ENCODE measurements around the gene AIMP2.
A peak's percentile ranks its signal among the peaks of the same experiment; 100 is the strongest.

AIMP2 gene

DNA sequence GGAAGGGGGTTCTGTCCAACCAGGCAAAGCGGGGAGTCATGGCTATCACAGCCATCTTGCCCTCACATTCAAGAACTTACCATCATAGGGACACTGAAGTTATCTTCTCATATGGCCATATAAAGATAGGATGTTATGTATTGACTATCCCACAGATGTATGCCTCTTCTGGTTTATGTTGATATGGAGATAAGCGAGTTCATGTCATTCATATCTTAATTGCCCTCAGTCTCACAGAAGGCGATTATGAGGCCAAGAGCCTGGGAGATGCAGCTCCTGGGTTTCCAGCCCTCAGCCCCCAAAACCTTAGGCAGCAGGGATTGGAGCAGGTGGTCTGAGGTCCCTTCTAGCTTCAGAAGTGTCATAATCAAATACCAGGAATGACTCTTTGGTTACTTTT, 13.6 kb downstream of the AIMP2 start:
- H3K4me3 ChIP-seq (ENCODE audit: low read depth, low read length) = no peak overlapping the region
- TF ChIP-seq, protein P1, sequence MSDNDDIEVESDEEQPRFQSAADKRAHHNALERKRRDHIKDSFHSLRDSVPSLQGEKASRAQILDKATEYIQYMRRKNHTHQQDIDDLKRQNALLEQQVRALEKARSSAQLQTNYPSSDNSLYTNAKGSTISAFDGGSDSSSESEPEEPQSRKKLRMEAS (IDR thresholded peaks at IDR 0.05; ENCODE audit: low read depth, low read length) = no peak
- TF ChIP-seq MYC (IDR thresholded peaks at IDR 0.05; ENCODE audit: low read depth, low read length) = no peak
- TF ChIP-seq CTCF (IDR thresholded peaks at IDR 0.05; ENCODE audit: low read depth, low read length) = no peak
- TF ChIP-seq POLR2A (IDR thresholded peaks at IDR 0.05; ENCODE audit: extremely low read depth, insufficient read length) = no peak
- DNase-seq (ENCODE audit: low read depth) = no peak

DNA sequence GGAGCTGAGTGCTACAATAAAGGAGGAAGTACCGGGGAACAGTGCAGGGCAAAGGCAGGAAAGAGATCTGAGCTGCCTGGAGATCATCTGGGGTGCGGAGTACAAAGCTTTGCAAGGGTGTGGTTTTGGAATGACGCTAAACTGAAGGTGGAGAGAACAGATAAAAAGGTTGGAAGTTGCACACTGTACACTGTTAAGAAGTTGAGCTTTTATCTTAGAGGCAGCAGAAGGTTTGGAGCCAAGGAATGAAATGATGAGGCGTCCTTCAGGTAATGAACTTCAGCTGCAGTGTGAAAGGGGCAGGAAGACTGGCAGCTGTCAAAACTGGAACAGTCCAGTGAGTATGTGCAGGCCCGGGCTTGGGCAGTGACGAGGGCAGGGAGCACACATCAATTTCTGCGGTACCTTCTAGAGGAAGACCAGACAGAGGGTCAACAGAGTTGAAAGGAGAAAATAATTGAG, 14.9 kb downstream of the AIMP2 start:
- no peak for TF ChIP-seq CTCF (IDR thresholded peaks at IDR 0.05; ENCODE audit: low read depth, low read length)
- DNase-seq (ENCODE audit: low read depth) = no peak
- H3K4me3 ChIP-seq (ENCODE audit: low read depth, low read length) = no peak overlapping the region

GRCh38 chr7:6026011-6026819, 17.1 kb downstream of the AIMP2 start:
- no peak overlapping the region for H3K4me3 ChIP-seq (ENCODE audit: low read depth, low read length)
- peak; percentile 76 for DNase-seq (ENCODE audit: low read depth)
- TF ChIP-seq CTCF (IDR thresholded peaks at IDR 0.05; ENCODE audit: low read depth, low read length) = peak; percentile 54
- TF ChIP-seq, protein P1 (IDR thresholded peaks at IDR 0.05; ENCODE audit: low read depth, low read length) = no peak

- H3K4me3 ChIP-seq (ENCODE audit: low read depth, low read length) = no peak overlapping the region
- no peak for DNase-seq (ENCODE audit: low read depth)
These were observed 17.8 kb downstream of the AIMP2 start for GRCh38 chr7:6026820-6027311.

GRCh38 chr7:6027806-6028365, 18.8 kb downstream of the AIMP2 start:
- no peak overlapping the region for H3K4me3 ChIP-seq (ENCODE audit: low read depth, low read length)
- TF ChIP-seq, protein P1 (IDR thresholded peaks at IDR 0.05; ENCODE audit: low read depth, low read length) = no peak
- no peak for TF ChIP-seq CTCF (IDR thresholded peaks at IDR 0.05; ENCODE audit: low read depth, low read length)

More at GRCh38 chr7:6026820-6027311, 17.8 kb downstream of the AIMP2 start:
- no peak for TF ChIP-seq MYC (IDR thresholded peaks at IDR 0.05; ENCODE audit: low read depth, low read length)
- TF ChIP-seq, protein P1 (IDR thresholded peaks at IDR 0.05; ENCODE audit: low read depth, low read length) = no peak
- TF ChIP-seq POLR2A (IDR thresholded peaks at IDR 0.05; ENCODE audit: extremely low read depth, insufficient read length) = no peak
- TF ChIP-seq CTCF (IDR thresholded peaks at IDR 0.05; ENCODE audit: low read depth, low read length) = no peak

More at GRCh38 chr7:6027806-6028365, 18.8 kb downstream of the AIMP2 start:
- DNase-seq (ENCODE audit: low read depth) = no peak
